HepG2 (cell line): ENCODE results near the gene CHST14. TPM values are rescaled to one million over a fixed set of nuclear protein-coding genes. Genes with fewer than 3 reads are reported as not detected.

Source experiments
- AGO1 ChIP-seq: fragments of 200-400 bp; formaldehyde crosslinking; IDR thresholded peaks from 2 replicates; pipeline ENCODE4 v1.6.1; 2017; ENCODE audit warnings: mild to moderate bottlenecking, low read depth, low read length, moderate library complexity; ENCODE audit not compliant: poor library complexity, severe bottlenecking
- FOXK2 ChIP-seq: fragments of 450-650 bp; IDR thresholded peaks from 2 replicates; pipeline ENCODE4 v1.6.1; 2016
- KDM5A ChIP-seq: fragments of 200-600 bp; sonication (generic); IDR thresholded peaks from 2 replicates; pipeline ENCODE4 v1.7.0; 2018; ENCODE audit warnings: antibody characterized with exemption, mild to moderate bottlenecking, low read length, borderline replicate concordance
- MATR3 ChIP-seq: sonication (generic); formaldehyde crosslinking; IDR thresholded peaks from 2 replicates; pipeline ENCODE4 v1.4.0; 2020; ENCODE audit warnings: missing genetic modification reagents
- MIXL1 ChIP-seq: IDR thresholded peaks from 2 replicates; pipeline ENCODE4 v1.6.1; 2016
- MXI1 ChIP-seq: IDR thresholded peaks from 3 replicates; pipeline ENCODE4 v1.6.1; 2012; ENCODE audit warnings: low read depth, low read length, inconsistent platforms, borderline replicate concordance
- SMYD3 ChIP-seq: sonication (generic); formaldehyde crosslinking; IDR thresholded peaks from 2 replicates; pipeline ENCODE4 v1.8.1; 2023; ENCODE audit warnings: mild to moderate bottlenecking, missing genetic modification reagents
- YEATS4 ChIP-seq: sonication (generic); formaldehyde crosslinking; IDR thresholded peaks from 2 replicates; pipeline ENCODE4 v1.4.0; 2020; ENCODE audit warnings: missing genetic modification reagents, borderline replicate concordance
- ZFAT ChIP-seq: sonication (generic); formaldehyde crosslinking; conservative IDR thresholded peaks from 2 replicates; pipeline ENCODE4 v1.8.1; 2023; ENCODE audit warnings: missing genetic modification reagents, inconsistent platforms
- ZFP82 ChIP-seq: sonication (generic); formaldehyde crosslinking; IDR thresholded peaks from 2 replicates; pipeline ENCODE4 v1.5.1; 2020; ENCODE audit warnings: mild to moderate bottlenecking, missing genetic modification reagents, borderline replicate concordance
- ZNF460 ChIP-seq: sonication (generic); formaldehyde crosslinking; IDR thresholded peaks from 2 replicates; pipeline ENCODE4 v1.5.1; 2020; ENCODE audit warnings: missing genetic modification reagents, mild to moderate bottlenecking, borderline replicate concordance
- ZNF570 ChIP-seq: sonication (generic); formaldehyde crosslinking; IDR thresholded peaks from 2 replicates; pipeline ENCODE4 v1.4.0; 2020; ENCODE audit warnings: mild to moderate bottlenecking, missing genetic modification reagents, borderline replicate concordance
- ZNF737 ChIP-seq: sonication (generic); formaldehyde crosslinking; IDR thresholded peaks from 2 replicates; pipeline ENCODE4 v1.5.0; 2020; ENCODE audit warnings: missing genetic modification reagents, mild to moderate bottlenecking, borderline replicate concordance
- ZNF841 ChIP-seq: sonication (generic); formaldehyde crosslinking; IDR thresholded peaks from 2 replicates; pipeline ENCODE4 v1.8.1; 2023; ENCODE audit warnings: missing genetic modification reagents, borderline replicate concordance
- polyA plus RNA-seq, 8 experiments: library from polyadenylated mRNA; depleted of rRNA in 3 of 8; stranded (reverse) in 7 of 8; unstranded in 1 of 8; fragments of >200 nt; fragmentation: Illumina TruSeq in 4 of 8; extraction: Trizol in 4 of 8; gene quantifications; 2 replicates each; pipeline versions ENCODE4 v1.2.1 to v1.2.3, GENCODE V29; 2011 to 2016; ENCODE audit warnings: low read depth in 4 of 8, missing spikeins in 1 of 8, mixed read lengths in 1 of 8; ENCODE audit not compliant: insufficient read depth in 1 of 8
- total RNA-seq, 5 experiments: library from RNA; depleted of rRNA; stranded (reverse); fragments of >200 nt; fragmentation: Illumina TruSeq; extraction: Trizol; gene quantifications; 2 replicates each; pipeline ENCODE4 v1.2.3, GENCODE V29; 2016; ENCODE audit warnings: low read depth in 1 of 5
- TF ChIP-seq, protein P1 (sequence below): sonication (generic); formaldehyde crosslinking; IDR thresholded peaks from 2 replicates; pipeline ENCODE4 v1.5.1; 2020; ENCODE audit warnings: missing genetic modification reagents, mild to moderate bottlenecking, borderline replicate concordance
- TF ChIP-seq, protein P2 (sequence below): IDR thresholded peaks from 2 replicates; pipeline ENCODE4 v1.6.1; 2016; ENCODE audit warnings: low read depth, borderline replicate concordance
- TF ChIP-seq, protein P3 (sequence below): sonication (generic); formaldehyde crosslinking; IDR thresholded peaks from 2 replicates; pipeline ENCODE4 v1.5.1; 2020; ENCODE audit warnings: missing genetic modification reagents, mild to moderate bottlenecking, borderline replicate concordance
- TF ChIP-seq, protein P4 (sequence below): sonication (generic); formaldehyde crosslinking; IDR thresholded peaks from 2 replicates; pipeline ENCODE4 v1.4.0; 2020; ENCODE audit warnings: mild to moderate bottlenecking, missing genetic modification reagents
- TF ChIP-seq, protein P5 (sequence below): sonication (generic); formaldehyde crosslinking; IDR thresholded peaks from 2 replicates; pipeline ENCODE4 v1.8.0; 2022; ENCODE audit warnings: missing genetic modification reagents, mild to moderate bottlenecking, moderate library complexity, borderline replicate concordance
- TF ChIP-seq, protein P6 (sequence below): sonication (generic); formaldehyde crosslinking; IDR thresholded peaks from 2 replicates; pipeline ENCODE4 v1.5.0; 2020; ENCODE audit warnings: missing genetic modification reagents, mild to moderate bottlenecking, borderline replicate concordance

Gene CHST14
- total and polyA plus RNA-seq, 2 of the 13 experiments (the other 11 are each of a cell fraction or from before 2014, with no cell fraction given) = 8.9 to 12.4 TPM

DNA sequence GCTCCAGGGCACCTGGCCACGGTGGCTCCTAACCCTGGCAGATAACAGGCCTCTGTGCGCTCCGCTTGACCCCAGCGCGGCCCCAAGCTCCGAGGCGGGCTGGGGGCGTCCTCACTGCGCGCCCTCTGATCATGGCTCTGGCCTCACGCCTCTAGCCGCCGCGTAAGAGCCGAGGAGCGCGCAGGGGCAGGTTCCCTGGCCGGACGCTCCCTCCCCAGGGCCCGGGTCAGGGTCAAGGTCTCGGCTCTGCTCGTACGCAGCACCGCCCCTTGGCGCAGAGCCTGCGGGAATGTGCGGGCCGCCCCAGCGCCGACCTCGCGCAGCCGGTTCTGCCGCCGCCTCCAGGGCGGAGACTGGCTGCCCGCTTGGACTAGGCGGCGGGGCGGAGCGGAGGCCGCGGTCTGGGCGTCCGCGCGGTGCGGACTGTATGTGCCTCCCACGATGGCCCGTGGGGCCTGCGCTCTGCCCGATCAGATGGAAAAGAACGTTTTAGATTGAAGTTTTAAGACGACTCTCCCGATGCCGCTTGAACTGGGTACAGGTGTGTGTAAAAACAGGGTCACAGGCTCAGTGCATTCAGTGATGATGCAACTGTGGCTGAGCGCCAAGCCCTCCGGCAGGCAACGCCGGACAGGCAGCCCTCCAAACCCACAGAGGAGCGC is 40.8 kb downstream of the CHST14 start (continued):
- TF ChIP-seq, protein P1, sequence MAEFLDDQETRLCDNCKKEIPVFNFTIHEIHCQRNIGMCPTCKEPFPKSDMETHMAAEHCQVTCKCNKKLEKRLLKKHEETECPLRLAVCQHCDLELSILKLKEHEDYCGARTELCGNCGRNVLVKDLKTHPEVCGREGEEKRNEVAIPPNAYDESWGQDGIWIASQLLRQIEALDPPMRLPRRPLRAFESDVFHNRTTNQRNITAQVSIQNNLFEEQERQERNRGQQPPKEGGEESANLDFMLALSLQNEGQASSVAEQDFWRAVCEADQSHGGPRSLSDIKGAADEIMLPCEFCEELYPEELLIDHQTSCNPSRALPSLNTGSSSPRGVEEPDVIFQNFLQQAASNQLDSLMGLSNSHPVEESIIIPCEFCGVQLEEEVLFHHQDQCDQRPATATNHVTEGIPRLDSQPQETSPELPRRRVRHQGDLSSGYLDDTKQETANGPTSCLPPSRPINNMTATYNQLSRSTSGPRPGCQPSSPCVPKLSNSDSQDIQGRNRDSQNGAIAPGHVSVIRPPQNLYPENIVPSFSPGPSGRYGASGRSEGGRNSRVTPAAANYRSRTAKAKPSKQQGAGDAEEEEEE (CRISPR knock-in tag) = no peak
- TF ChIP-seq, protein P2, sequence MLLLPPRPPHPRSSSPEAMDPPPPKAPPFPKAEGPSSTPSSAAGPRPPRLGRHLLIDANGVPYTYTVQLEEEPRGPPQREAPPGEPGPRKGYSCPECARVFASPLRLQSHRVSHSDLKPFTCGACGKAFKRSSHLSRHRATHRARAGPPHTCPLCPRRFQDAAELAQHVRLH (CRISPR knock-in tag) = peak; percentile 70; the same call in 1 of the 2 replicates
- peak; percentile 36 for TF ChIP-seq AGO1
- TF ChIP-seq ZNF737 (CRISPR knock-in tag) = no peak
- TF ChIP-seq MIXL1 (CRISPR knock-in tag) = peak; percentile 37; the same call in 1 of the 2 replicates
- no peak for TF ChIP-seq ZFP82
- no peak for TF ChIP-seq SMYD3 (CRISPR knock-in tag)
- no peak for TF ChIP-seq ZNF460 (CRISPR knock-in tag)
- no peak for TF ChIP-seq ZNF841
- TF ChIP-seq, protein P3, sequence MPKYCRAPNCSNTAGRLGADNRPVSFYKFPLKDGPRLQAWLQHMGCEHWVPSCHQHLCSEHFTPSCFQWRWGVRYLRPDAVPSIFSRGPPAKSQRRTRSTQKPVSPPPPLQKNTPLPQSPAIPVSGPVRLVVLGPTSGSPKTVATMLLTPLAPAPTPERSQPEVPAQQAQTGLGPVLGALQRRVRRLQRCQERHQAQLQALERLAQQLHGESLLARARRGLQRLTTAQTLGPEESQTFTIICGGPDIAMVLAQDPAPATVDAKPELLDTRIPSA = no peak
- TF ChIP-seq, protein P4, sequence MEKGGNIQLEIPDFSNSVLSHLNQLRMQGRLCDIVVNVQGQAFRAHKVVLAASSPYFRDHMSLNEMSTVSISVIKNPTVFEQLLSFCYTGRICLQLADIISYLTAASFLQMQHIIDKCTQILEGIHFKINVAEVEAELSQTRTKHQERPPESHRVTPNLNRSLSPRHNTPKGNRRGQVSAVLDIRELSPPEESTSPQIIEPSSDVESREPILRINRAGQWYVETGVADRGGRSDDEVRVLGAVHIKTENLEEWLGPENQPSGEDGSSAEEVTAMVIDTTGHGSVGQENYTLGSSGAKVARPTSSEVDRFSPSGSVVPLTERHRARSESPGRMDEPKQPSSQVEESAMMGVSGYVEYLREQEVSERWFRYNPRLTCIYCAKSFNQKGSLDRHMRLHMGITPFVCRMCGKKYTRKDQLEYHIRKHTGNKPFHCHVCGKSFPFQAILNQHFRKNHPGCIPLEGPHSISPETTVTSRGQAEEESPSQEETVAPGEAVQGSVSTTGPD (CRISPR knock-in tag) = no peak
- TF ChIP-seq ZNF570 (CRISPR knock-in tag) = no peak
- TF ChIP-seq, protein P5, sequence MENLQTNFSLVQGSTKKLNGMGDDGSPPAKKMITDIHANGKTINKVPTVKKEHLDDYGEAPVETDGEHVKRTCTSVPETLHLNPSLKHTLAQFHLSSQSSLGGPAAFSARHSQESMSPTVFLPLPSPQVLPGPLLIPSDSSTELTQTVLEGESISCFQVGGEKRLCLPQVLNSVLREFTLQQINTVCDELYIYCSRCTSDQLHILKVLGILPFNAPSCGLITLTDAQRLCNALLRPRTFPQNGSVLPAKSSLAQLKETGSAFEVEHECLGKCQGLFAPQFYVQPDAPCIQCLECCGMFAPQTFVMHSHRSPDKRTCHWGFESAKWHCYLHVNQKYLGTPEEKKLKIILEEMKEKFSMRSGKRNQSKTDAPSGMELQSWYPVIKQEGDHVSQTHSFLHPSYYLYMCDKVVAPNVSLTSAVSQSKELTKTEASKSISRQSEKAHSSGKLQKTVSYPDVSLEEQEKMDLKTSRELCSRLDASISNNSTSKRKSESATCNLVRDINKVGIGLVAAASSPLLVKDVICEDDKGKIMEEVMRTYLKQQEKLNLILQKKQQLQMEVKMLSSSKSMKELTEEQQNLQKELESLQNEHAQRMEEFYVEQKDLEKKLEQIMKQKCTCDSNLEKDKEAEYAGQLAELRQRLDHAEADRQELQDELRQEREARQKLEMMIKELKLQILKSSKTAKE (CRISPR knock-in tag) = peak; percentile 98
- peak; percentile 83 for TF ChIP-seq YEATS4
- TF ChIP-seq, protein P6, sequence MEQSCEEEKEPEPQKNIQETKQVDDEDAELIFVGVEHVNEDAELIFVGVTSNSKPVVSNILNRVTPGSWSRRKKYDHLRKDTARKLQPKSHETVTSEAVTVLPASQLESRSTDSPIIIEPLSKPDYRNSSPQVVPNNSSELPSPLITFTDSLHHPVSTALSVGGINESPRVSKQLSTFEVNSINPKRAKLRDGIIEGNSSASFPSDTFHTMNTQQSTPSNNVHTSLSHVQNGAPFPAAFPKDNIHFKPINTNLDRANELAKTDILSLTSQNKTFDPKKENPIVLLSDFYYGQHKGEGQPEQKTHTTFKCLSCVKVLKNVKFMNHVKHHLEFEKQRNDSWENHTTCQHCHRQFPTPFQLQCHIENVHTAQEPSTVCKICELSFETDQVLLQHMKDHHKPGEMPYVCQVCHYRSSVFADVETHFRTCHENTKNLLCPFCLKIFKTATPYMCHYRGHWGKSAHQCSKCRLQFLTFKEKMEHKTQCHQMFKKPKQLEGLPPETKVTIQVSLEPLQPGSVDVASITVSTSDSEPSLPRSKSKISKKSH (CRISPR knock-in tag) = peak; percentile 23; the same call in 1 of the 2 replicates
- no peak for TF ChIP-seq KDM5A
- no peak for TF ChIP-seq MATR3 (CRISPR knock-in tag)
- no peak for TF ChIP-seq FOXK2
- TF ChIP-seq ZFAT (CRISPR knock-in tag) = 0 out of 2 replicates have a peak, but pooled peaks have one; percentile 73
- TF ChIP-seq MXI1 = no peak
